Right lobe of liver (tissue), 4 donors: ENCODE measurements around the gene CSGALNACT2.

Experiments used
- POLR2A ChIP-seq: fragments of 450-650 bp; IDR thresholded peaks from one replicate; pipeline ENCODE4 v1.6.1; 2017; ENCODE audit warnings: antibody characterized with exemption, mild to moderate bottlenecking
- TF ChIP-seq, protein P1 (sequence below), 4 donors: fragments of 200-600 bp in 3 of 4; fragments of 450-650 bp in 1 of 4; IDR thresholded peaks; one replicate each; pipeline versions ENCODE4 v1.5.1 to v1.8.0; 2016 to 2022; ENCODE audit warnings: antibody characterized with exemption in 4 of 4, mild to moderate bottlenecking in 2 of 4
- donor health status: DM: no; HTN: no; CAD: no.
- donor health status: DM: no; HTN: no; CAD: no.
- donor health status: DM: no; HTN: yes; CAD: no.

DNA sequence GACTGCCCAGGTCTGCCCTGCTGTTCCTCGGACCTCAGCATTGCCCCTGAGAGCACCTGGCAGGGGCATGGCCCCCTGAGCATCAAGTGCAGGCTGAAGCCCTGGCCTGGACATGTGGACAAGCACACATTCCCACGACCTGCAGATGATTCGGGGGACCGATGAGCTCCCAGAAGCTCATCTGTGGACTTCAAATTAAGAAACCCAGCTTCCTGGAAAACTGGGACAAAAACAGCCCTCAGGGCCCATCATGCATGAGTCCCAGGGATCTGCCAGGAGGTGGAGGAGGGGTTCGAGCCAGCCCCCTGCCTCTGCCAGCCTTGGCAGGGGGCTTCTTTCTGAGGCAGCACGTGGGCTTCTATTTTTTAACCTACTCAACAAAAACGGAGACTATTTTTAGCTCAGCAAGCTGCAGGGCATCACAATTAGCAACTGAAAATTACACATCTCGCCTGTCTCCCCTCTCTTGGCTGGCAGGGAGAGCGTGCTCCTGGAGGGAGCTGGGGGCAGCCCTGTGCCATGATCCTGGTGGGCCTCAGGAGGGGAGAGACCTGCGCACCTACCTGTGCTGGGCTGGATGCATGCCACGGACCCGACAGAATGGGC, 76.8 kb downstream of the CSGALNACT2 start:
- TF ChIP-seq, protein P1, sequence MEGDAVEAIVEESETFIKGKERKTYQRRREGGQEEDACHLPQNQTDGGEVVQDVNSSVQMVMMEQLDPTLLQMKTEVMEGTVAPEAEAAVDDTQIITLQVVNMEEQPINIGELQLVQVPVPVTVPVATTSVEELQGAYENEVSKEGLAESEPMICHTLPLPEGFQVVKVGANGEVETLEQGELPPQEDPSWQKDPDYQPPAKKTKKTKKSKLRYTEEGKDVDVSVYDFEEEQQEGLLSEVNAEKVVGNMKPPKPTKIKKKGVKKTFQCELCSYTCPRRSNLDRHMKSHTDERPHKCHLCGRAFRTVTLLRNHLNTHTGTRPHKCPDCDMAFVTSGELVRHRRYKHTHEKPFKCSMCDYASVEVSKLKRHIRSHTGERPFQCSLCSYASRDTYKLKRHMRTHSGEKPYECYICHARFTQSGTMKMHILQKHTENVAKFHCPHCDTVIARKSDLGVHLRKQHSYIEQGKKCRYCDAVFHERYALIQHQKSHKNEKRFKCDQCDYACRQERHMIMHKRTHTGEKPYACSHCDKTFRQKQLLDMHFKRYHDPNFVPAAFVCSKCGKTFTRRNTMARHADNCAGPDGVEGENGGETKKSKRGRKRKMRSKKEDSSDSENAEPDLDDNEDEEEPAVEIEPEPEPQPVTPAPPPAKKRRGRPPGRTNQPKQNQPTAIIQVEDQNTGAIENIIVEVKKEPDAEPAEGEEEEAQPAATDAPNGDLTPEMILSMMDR (IDR thresholded peaks at IDR 0.05) = no peak
- no peak for TF ChIP-seq POLR2A
